ENCODE results near the gene WAC. TPM values are rescaled to one million over a fixed set of nuclear protein-coding genes. Genes with fewer than 3 reads are reported as not detected.
A peak's percentile ranks its signal among the peaks of the same experiment; 100 is the strongest.

Gene WAC
- total RNA-seq, 3 donors from 2014 or later: 85.7 to 212 (median 111) TPM

GRCh38 chr10:28592953-28593352, 60.0 kb downstream of the WAC start:
- DNase-seq: no peak
- peak; percentile 33 for ATAC-seq
- intact Hi-C loops (cut with DNase I, micrococcal nuclease): loop anchor here in 1 of 2 donors (10.0 kb wide), 1 partner anchor 158 kb away; no protein-coding TSS in a partner anchor
- TF ChIP-seq, protein P1, sequence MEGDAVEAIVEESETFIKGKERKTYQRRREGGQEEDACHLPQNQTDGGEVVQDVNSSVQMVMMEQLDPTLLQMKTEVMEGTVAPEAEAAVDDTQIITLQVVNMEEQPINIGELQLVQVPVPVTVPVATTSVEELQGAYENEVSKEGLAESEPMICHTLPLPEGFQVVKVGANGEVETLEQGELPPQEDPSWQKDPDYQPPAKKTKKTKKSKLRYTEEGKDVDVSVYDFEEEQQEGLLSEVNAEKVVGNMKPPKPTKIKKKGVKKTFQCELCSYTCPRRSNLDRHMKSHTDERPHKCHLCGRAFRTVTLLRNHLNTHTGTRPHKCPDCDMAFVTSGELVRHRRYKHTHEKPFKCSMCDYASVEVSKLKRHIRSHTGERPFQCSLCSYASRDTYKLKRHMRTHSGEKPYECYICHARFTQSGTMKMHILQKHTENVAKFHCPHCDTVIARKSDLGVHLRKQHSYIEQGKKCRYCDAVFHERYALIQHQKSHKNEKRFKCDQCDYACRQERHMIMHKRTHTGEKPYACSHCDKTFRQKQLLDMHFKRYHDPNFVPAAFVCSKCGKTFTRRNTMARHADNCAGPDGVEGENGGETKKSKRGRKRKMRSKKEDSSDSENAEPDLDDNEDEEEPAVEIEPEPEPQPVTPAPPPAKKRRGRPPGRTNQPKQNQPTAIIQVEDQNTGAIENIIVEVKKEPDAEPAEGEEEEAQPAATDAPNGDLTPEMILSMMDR (IDR thresholded peaks at IDR 0.05): no peak
- peaks cover 3% of the 10 kb centered on the region for H3K4me1 ChIP-seq (ENCODE audit: low read depth)
- no peaks in the 10 kb centered on the region for H3K36me3 ChIP-seq (ENCODE audit: low read depth)
- H3K9me3 ChIP-seq: no peaks in the 10 kb centered on the region
- no peak overlapping the region for H3K4me3 ChIP-seq

GRCh38 chr10:28593811-28594210, 60.9 kb downstream of the WAC start:
- Histone ChIP-seq H3K4me1 (ENCODE audit: low read depth) (no peaks in the 10 kb centered on the region), H3K4me3 (no peak overlapping the region), H3K9me3 (no peaks in the 10 kb centered on the region), H3K36me3 (ENCODE audit: low read depth) (no peaks in the 10 kb centered on the region)
- ATAC-seq (no peak), DNase-seq (no peak)
- intact Hi-C loops (cut with DNase I, micrococcal nuclease): loop anchor here in 1 of 2 donors (10.0 kb wide), 1 partner anchor 159 kb away; no protein-coding TSS in a partner anchor
- TF ChIP-seq, protein P1 (IDR thresholded peaks at IDR 0.05): no peak

DNA sequence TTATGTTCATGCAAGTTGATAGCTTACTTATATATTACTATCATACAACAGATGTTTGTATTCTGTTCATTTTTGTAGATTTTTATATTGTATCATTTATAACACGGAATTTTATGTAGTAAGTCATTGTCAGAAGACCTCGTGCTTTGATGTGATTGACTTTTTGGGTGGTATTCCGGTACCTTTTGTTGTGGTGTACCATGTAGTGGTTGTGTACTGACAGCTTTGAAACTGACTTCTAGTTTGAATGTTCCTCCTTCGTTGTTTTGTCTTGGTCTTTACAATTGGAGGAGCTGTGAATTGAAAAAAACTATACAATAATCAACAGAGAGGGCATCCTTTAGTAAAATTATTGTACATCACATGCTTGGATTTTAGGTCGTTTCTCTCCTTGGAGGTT, 61.5 kb downstream of the WAC start:
- TF ChIP-seq, protein P1 (IDR thresholded peaks at IDR 0.05): no peak
- no peak for DNase-seq

GRCh38 chr10:28595613-28596012, 62.7 kb downstream of the WAC start:
- H3K36me3 ChIP-seq (ENCODE audit: low read depth): no peaks in the 10 kb centered on the region
- no peak overlapping the region for H3K4me3 ChIP-seq
- ATAC-seq (no peak), DNase-seq (no peak)
- TF ChIP-seq, protein P1 (IDR thresholded peaks at IDR 0.05): no peak
- no peaks in the 10 kb centered on the region for H3K9me3 ChIP-seq
- no peaks in the 10 kb centered on the region for H3K4me1 ChIP-seq (ENCODE audit: low read depth)
- intact Hi-C loops (cut with DNase I, micrococcal nuclease): loop anchor here in 1 of 2 donors (10.0 kb wide), 1 partner anchor 161 kb away; no protein-coding TSS in a partner anchor

More for the DNA sequence above, 61.5 kb downstream of the WAC start:
- Histone ChIP-seq H3K4me3 (no peak overlapping the region), H3K36me3 (ENCODE audit: low read depth) (no peaks in the 10 kb centered on the region), H3K9me3 (no peaks in the 10 kb centered on the region), H3K4me1 (ENCODE audit: low read depth) (no peaks in the 10 kb centered on the region)
- intact Hi-C loops (cut with DNase I, micrococcal nuclease): loop anchor here in 1 of 2 donors (10.0 kb wide), 1 partner anchor 160 kb away; no protein-coding TSS in a partner anchor
- no peak for ATAC-seq

DNA sequence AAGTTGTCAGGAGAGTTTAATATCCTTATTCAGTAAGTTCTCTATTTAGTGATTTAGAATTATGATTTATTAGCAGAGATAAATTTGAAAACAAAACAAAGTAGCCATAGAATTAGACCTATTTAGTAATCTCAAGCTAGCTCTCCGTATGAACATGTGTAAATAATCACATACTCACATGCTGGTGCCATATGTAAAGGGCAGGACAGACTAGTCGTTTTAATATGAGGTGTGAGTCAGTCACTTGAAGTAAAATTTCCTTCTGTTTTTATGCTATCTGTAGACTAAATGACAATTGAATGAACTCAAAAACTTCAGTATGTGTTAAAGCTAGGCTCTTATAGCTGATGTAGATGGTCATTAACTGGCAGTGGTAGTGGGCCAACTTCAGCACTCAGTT, 67.1 kb downstream of the WAC start:
- H3K4me1 ChIP-seq (ENCODE audit: low read depth): peaks cover 5% of the 10 kb centered on the region
- ATAC-seq (no peak), DNase-seq (no peak)

More for the DNA sequence above, 67.1 kb downstream of the WAC start:
- Histone ChIP-seq H3K36me3 (ENCODE audit: low read depth) (no peaks in the 10 kb centered on the region), H3K4me3 (no peak overlapping the region), H3K9me3 (no peaks in the 10 kb centered on the region)
- intact Hi-C loops (cut with DNase I, micrococcal nuclease): no loop called here
- TF ChIP-seq, protein P1 (IDR thresholded peaks at IDR 0.05): no peak

All from mucosa of descending colon (tissue), 3 donors.